Superior temporal gyrus (tissue), 1 donor: ENCODE results near the gene NR5A2.

Experiments
- DNase-seq: peaks from one replicate; pipeline ENCODE4 v3.0.0-alpha.2; 2016; ENCODE audit errors: extremely low spot score

Gene NR5A2

DNA sequence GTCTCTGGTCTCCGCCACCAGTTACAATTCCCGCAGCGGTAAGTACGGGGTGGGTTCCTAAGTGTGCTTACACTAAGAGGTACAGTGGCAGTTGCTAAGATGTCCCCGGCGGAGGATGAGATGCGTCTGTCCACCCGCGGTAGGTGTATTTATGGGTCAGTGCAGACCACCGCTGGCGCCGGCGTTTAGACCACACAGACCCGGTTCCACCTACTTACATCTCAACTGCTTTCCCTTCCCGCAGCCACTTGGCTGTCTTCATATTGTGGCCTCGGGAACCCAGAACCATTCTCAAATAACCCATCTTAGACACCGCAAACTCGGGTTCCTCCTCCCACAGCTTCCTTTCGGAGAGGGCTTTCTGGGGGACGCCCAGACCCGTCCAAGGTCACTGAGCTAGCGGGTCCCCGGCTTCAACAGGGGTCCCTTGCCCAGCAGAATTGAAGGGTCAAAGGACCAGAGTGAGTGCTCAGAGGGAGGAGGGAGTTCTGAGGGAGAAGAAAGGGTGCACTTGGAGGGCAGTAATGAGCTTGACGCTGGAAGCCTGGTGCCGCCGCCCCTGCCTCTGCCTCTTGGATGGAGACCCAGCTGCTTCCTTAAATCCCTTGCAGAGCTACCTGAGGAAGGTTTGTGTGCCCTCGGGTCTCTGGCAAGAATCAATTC lies 8.6 kb downstream of the NR5A2 start:
- no peak for DNase-seq

- DNase-seq, result no peak
Observed at GRCh38 chr1:200036619-200037270, 9.2 kb downstream of the NR5A2 start.

DNA sequence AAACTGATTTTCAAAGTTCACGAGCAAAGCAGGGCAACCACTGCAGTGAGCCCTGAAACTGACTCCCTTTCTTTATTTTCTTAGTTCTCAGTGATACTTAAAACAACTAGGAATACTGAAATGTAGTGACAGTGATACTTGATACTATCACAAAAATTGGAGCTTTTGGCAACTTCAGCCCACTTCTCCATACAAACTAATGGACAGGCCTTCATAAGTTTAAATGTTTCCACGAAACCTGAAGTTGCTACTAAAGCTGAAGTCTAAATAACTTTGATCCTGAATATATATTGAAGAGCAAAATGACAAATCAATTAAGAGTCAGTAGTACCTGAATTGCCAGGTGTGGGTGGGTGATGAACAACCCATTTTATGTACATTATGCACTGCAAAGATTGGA lies 10.0 kb downstream of the NR5A2 start:
- DNase-seq, result no peak

GRCh38 chr1:200037904-200038303 lies 10.4 kb downstream of the NR5A2 start:
- DNase-seq, result no peak

DNA sequence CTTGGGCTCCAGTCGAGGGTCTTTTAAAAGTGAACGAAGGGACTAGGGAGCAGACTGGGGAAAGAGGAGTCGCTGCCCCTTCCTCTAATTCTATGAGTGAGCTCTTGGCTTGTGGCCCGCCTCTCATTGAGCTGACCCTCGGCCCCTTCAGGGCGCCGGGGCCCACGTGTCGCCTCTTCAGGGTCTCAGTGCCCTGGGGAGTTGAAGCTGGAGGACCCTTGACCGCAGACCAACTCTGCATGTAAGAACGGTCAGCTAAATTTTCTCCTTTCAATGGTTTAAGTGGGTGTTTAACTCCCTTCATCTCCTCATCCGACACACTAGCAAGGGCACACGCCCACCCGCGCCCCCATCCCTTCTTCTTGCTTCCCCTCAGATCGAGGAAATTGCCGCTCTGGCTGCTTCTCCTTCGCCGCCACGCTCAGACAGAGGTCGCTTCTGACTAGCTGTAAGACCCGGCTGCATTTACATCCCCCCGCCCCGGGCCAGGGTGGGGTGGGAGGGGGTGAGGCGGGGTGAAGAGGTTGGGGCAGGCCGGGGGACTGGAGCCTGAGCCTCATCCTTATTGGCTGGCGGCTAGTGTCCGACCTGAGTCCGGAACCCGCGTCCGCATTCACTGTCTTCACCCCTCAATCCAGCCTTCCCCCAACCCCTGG lies 10.9 kb downstream of the NR5A2 start:
- no peak for DNase-seq

DNA sequence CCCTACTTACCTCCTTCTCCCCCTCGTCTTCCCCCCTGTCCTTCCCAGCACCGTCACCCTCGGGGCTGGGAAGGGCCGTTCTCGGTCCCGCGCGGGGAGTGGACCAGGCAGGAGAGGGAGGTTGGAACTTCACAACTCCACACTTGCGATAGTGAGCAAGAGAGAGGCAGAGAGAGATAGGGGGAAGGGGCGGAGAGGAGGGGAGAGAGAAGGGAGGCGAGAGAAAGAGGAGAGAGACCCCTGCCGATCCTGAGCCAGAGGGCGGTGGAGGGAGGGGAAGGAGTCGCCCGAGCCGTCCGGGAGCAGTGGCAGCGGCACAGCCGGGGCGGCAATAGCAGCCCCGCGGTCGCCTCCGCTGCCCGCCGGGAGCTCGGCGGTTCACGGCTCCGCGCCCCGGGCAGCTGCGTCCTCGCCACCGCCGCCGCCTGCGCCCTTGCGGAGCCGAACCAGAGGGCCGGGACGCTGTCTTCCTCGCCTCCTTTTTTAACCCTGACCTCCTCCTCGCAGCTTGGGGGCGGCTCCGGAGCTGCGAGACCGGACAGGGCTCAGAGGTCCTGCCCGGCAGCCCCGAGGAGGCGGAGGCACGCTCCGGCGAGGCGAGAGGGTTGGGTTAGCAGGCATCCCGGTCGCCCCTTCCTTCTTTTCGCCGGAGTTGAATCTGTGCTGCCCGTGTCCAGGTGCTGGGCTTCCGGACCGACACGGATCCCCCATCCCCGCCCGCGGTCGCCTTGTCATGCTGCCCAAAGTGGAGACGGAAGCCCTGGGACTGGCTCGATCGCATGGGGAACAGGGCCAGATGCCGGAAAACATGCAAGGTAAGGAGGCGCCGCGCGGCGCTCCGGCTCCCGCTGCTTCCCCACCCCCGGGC lies 11.7 kb downstream of the NR5A2 start:
- no peak for DNase-seq

GRCh38 chr1:200039849-200040474 lies 12.5 kb downstream of the NR5A2 start:
- no peak for DNase-seq

DNA sequence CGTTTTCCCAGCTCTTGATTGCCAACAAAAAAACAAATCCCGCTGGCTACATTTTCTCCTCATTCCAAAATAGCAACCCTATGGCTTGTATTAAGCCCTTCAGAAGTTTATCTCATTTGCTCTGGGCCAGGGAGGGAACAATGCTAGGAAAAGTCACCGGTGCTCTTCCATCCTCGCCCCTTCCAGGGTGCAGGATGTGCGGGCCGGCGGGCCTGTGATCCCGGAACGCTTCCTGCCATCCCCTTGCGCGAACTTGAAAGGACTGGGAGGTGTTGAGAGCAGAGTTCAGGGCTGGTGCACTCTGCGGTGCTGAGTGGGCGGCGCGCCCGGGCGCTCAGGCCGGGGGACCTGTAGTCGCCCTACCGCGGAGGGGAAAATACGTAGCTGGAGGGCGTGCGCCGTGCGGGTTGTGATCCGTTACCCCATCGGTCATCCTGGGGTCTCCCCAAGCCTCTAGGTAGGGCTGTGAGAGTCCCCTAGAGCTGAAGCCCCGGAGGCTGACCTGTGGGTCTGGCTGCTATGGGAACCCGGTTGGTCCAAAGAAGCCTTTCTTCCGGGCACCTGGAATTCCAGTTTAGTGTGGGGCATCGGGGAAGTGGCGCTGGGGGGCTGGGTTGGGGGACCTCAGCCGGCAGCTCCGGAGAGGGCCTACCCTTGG lies 13.1 kb downstream of the NR5A2 start:
- DNase-seq, result no peak

DNA sequence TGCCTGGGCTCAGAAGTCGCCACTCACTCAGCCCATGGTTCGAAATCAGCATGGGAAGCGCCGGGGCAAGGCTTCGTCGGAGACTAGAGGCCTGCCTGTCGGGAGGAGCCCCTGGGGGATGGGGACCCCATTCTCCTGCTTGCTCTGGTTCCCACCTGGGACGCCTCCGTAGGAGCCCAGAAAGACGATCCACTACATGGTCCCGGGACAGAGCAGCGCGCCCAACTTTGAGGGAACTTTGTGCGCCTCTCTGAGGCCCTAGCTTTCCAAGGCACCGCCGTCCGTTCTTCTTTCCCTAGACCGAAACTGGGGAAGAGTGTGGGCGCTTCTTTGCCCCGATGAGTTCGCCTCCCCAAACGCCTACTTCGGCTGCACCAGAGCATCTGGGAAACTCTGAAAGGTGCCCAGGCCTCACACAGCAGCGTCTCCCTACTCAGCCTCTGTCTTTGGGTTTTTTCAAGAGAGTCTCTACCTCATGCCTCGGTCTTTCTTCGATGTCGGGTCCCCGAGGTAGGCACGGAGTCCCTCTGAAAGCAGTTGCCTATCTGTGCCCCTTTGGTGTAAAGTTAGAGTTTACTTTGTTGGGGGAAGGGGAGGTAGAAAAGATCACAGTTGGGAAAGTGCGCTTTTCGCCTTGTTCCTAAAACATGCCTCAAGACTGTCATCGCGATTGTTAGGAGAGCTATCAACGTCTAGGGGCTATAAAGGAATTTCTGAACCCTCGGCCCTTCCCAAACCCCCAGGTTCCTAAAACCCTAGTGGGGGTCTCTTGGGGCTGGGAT lies 14.0 kb downstream of the NR5A2 start:
- DNase-seq, result no peak

- no peak for DNase-seq
Observed at GRCh38 chr1:200042119-200042551, 14.6 kb downstream of the NR5A2 start.

DNA sequence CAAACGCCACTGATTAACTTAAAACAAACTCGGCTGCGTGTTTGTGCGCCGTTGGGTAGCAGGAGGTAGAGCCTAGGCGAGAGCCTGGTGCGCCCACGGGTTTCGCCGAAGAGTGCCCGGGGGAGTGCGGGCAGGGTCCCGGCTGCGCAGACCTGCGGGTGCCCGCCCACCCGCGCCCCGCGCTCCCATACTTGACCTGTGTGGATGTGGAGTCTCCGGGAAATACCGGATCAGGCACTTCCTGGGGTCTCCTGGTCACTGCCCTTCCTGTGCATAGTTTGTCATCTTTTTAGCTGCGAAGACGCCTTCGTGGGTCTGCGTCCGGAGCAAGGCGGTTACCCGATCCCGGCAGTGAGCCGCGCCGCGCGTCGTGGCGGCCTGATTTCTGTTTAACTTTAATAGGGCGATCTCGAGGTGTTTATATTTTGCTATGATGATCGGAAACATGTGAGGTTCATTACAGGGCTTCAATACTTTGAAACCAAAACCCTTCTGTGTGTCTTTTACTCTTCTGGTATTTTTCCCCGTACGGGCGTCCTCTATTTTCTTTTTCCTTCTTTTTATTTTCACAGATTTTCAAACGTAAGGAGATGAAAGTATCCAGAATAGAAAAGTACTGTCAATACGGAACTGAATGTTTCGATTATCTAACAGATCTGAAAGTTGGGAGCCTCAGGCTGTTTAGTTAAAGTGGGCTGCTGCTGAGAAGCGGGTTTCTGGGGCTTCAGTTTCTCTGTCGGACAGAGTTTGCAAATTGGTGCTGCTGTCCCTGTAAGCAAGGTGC lies 15.2 kb downstream of the NR5A2 start:
- DNase-seq, result no peak

DNA sequence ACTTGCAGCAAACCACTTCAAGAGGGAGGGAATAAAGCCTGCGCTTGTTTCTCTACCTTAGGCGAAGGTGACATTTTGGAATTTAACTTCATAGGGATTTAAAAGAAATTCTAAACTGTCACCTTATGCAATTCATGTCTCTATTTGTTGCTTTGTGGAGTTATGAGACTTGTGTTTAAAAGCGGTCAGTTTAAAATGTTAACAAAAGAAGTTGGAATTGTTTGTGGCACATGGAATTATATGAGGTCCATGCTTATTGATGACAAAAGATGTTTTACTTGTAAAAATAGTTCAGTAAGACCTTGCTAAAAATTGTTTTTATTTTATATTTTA lies 15.8 kb downstream of the NR5A2 start:
- no peak for DNase-seq

DNA sequence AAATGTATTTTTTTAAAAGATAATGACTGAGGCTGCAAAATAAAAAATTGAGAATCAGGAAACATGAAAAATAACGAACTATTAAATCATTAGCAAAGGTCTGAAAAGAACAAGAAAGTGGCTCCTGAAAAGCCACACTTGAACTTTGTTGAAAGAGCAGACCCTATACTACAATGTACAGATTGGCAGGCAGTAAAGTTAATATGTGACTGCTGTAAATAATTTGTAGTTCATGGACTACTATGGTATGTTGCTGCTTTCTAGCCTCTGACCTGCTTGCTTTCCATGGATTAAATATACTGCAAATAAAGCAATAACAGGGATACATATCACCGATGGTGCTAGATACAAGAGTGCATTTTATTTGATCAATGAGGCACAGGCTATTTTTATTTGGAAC lies 18.6 kb downstream of the NR5A2 start:
- no peak for DNase-seq

DNA sequence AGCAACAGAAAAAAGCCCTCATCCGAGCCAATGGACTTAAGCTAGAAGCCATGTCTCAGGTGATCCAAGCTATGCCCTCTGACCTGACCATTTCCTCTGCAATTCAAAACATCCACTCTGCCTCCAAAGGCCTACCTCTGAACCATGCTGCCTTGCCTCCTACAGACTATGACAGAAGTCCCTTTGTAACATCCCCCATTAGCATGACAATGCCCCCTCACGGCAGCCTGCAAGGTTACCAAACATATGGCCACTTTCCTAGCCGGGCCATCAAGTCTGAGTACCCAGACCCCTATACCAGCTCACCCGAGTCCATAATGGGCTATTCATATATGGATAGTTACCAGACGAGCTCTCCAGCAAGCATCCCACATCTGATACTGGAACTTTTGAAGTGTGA lies 20.7 kb downstream of the NR5A2 start:
- DNase-seq, result no peak

DNA sequence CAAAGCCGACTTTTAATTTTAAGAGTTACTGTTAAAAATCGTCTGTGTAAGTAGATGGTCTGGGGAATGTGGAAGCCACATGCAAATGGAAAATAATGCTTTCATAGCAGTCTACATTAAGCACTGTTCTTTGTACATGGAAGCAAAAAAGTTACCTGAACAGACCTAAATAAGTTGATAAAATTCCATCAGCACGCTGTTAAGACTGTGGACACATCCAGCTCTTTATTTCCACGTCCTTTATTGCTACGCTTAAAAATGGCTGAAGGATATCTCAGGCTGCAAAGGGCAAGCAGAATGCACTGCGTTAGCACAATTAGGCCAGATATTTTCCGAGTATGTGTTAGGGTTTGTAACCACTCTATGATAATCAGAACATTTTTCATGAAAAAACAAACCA lies 22.3 kb downstream of the NR5A2 start:
- DNase-seq, result no peak

GRCh38 chr1:200051620-200052019 lies 24.1 kb downstream of the NR5A2 start:
- no peak for DNase-seq

DNA sequence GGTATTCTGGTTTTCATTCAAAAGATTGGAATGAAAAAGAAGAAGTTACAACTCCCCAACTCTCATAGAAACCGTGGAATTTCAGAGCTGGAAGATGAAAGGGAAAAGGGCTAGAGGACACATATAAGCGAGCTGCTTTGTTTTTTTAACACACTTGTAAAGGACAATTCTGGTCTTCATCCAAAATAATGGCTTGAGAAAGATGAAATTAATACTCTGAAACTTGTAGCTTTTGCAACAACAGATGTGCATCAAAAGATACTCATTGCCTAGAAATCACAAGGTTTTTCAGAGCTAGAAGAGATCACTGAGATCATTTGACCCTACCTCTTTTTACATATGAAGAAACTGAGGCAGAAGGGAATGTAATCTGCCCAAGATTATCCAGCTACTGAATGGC lies 25.6 kb downstream of the NR5A2 start:
- DNase-seq, result no peak

GRCh38 chr1:200053646-200054045 lies 26.1 kb downstream of the NR5A2 start:
- no peak for DNase-seq

GRCh38 chr1:200058341-200058740 lies 30.8 kb downstream of the NR5A2 start:
- DNase-seq, result no peak

GRCh38 chr1:200062143-200062542 lies 34.6 kb downstream of the NR5A2 start:
- DNase-seq, result no peak
